Suppressor macrophage (primary cell): Measurements from ENCODE around the gene NXN.
"Not testable (repeated sequence)": the region's sequence is repeated elsewhere in the genome, so short reads cannot be mapped to it uniquely, and the experiment has no call there.

Experiments
- DNase-seq, 4 experiments: peaks; one replicate each; pipeline ENCODE4 v3.0.0-alpha.2; 2020 to 2022

The NXN gene

GRCh38 chr17:795721-796120, 183.9 kb downstream of the NXN start:
- no peak for DNase-seq

- DNase-seq: no peak
These were observed 184.3 kb downstream of the NXN start for GRCh38 chr17:795276-795675.

GRCh38 chr17:794876-795275, 184.7 kb downstream of the NXN start:
- DNase-seq: peak; percentile 59 to 80 (median 68)

GRCh38 chr17:792277-792676, 187.3 kb downstream of the NXN start:
- no peak for DNase-seq

GRCh38 chr17:791829-792228, 187.7 kb downstream of the NXN start:
- DNase-seq: no peak

GRCh38 chr17:790874-791247, 188.7 kb downstream of the NXN start:
- DNase-seq: not testable (repeated sequence)

- DNase-seq: not testable (repeated sequence)
These were observed 189.4 kb downstream of the NXN start for GRCh38 chr17:789931-790873.

GRCh38 chr17:789160-789840, 190.3 kb downstream of the NXN start:
- no peak for DNase-seq

- no peak for DNase-seq
These were observed 191.0 kb downstream of the NXN start for GRCh38 chr17:788551-788950.

- no peak for DNase-seq
These were observed 191.8 kb downstream of the NXN start for GRCh38 chr17:787641-788221.

- not testable (repeated sequence) for DNase-seq
These were observed 193.7 kb downstream of the NXN start for GRCh38 chr17:785901-786300.

- no peak for DNase-seq
These were observed 195.4 kb downstream of the NXN start for GRCh38 chr17:784143-784542.

GRCh38 chr17:781805-782731, 197.5 kb downstream of the NXN start, which contains the start of the genes GLOD4 and MRM3:
Gene GLOD4, minus strand, starts transcription at chr17:782280. Its CDS starts 25 bp downstream, at chr17:782255.
Gene MRM3, plus strand, starts transcription at chr17:782353. Its CDS starts 26 bp downstream, at chr17:782379.
- DNase-seq: peak; percentile 94 to 98 (median 97)

GRCh38 chr17:778096-778495, 201.5 kb downstream of the NXN start:
- DNase-seq: no peak

- DNase-seq: no peak
These were observed 205.3 kb downstream of the NXN start for GRCh38 chr17:774313-774584.

GRCh38 chr17:773467-774312, 205.9 kb downstream of the NXN start:
- DNase-seq: no peak

GRCh38 chr17:773016-773415, 206.6 kb downstream of the NXN start:
- DNase-seq: no peak

- DNase-seq: no peak
These were observed 212.5 kb downstream of the NXN start for GRCh38 chr17:767076-767475.

GRCh38 chr17:760371-760770, 219.2 kb downstream of the NXN start:
- no peak for DNase-seq

GRCh38 chr17:759964-760363, 219.6 kb downstream of the NXN start:
- no peak for DNase-seq

GRCh38 chr17:756010-756567, 223.5 kb downstream of the NXN start:
- DNase-seq: not testable (repeated sequence)
